GM12878 (cell line): Measurements from ENCODE around the gene PHACTR1. TPM values are rescaled to one million over a fixed set of nuclear protein-coding genes. Genes with fewer than 3 reads are reported as not detected.

Experiments
- ATAC-seq: fragments of 200-7000 bp; cut with Tn5 transposase; 3 replicates; pipeline ENCODE4 v1.9.1; 2020; ENCODE audit warnings: mild to moderate bottlenecking, moderate library complexity
- BruUV-seq: library from RNA; stranded (reverse); fragments of 400-500 nt; replicated peaks from 2 replicates; lab custom pipeline; 2021; lab: Mats Ljungman, UMichigan
- CTCF ChIA-PET: fragments of 300-600 bp; sonication (Branson Sonifier 250); formaldehyde crosslinking; extraction: SDS; loops from one replicate; lab custom pipeline; 2021; ENCODE audit warnings: inconsistent platforms; lab: Yijun Ruan, JAX
- POLR2A ChIA-PET: fragments of 350-600 bp; formaldehyde crosslinking; extraction: SDS; loops from one replicate; lab custom pipeline; 2021; ENCODE audit warnings: inconsistent platforms; lab: Charles Lee
- RAD21 ChIA-PET: fragments of 300-600 bp; sonication (Branson Sonifier 250); formaldehyde crosslinking; loops from one replicate; lab custom pipeline; 2023; ENCODE audit warnings: antibody characterized with exemption; ENCODE audit not compliant: unreplicated experiment; lab: Charles Lee
- SMC1A ChIA-PET: fragments of 300-600 bp; sonication (Branson Sonifier 250); formaldehyde crosslinking; loops from one replicate; lab custom pipeline; 2023; ENCODE audit not compliant: unreplicated experiment, uncharacterized antibody; lab: Charles Lee
- DNase-seq: peaks from one replicate; pipeline ENCODE4 v3.0.0-alpha.2; 2011; ENCODE audit warnings: low read depth, low spot score
- FAIRE-seq: peaks from 3 replicates; lab custom pipeline; 2011; peaks lifted over from hg19 to GRCh38; lab: Jason Lieb, UNC
- H2AFZ ChIP-seq: 2 replicates; pipeline ENCODE4 v1.6.0; 2011; ENCODE audit warnings: low read depth, low read length, control low read depth; ENCODE audit not compliant: control insufficient read depth
- H3K27ac ChIP-seq: 2 replicates; pipeline ENCODE4 v1.5.1; 2011; ENCODE audit warnings: control low read depth; ENCODE audit not compliant: control insufficient read depth, insufficient read depth
- H3K27me3 ChIP-seq, 2 experiments: replicated peaks in 1 of 2; 2 replicates each; pipeline versions ENCODE4 v1.6.0 to v1.6.1; 2011; ENCODE audit warnings: low read length in 1 of 2; ENCODE audit not compliant: control insufficient read depth in 2 of 2, insufficient read depth in 2 of 2
- H3K36me3 ChIP-seq, 2 experiments: 2 replicates each; pipeline ENCODE4 v1.5.1; 2011; ENCODE audit warnings: low read length in 1 of 2; ENCODE audit not compliant: control insufficient read depth in 2 of 2, insufficient read depth in 2 of 2
- H3K4me1 ChIP-seq: 2 replicates; pipeline ENCODE4 v1.6.1; 2011; ENCODE audit warnings: mild to moderate bottlenecking, low read length, moderate library complexity, mixed read lengths; ENCODE audit not compliant: control insufficient read depth, insufficient read depth
- H3K4me2 ChIP-seq: 2 replicates; pipeline ENCODE4 v1.6.0; 2011; ENCODE audit warnings: control low read depth; ENCODE audit not compliant: control insufficient read depth, insufficient read depth
- H3K4me3 ChIP-seq: fragments of 200-600 bp; sonication (generic); 2 replicates; pipeline ENCODE4 v1.5.1; 2016
- H3K79me2 ChIP-seq: 2 replicates; pipeline ENCODE4 v1.6.0; 2011; ENCODE audit warnings: low read length; ENCODE audit not compliant: control insufficient read depth, insufficient read depth
- H3K9ac ChIP-seq: 2 replicates; pipeline ENCODE4 v1.8.0; 2011; ENCODE audit warnings: low read length, control low read depth, mixed read lengths; ENCODE audit not compliant: control insufficient read depth, insufficient read depth
- H3K9me3 ChIP-seq: replicated peaks from 3 replicates; pipeline ENCODE4 v1.5.1; 2011; ENCODE audit warnings: mild to moderate bottlenecking, low read length; ENCODE audit not compliant: control insufficient read depth, insufficient read depth
- H4K20me1 ChIP-seq: 2 replicates; pipeline ENCODE4 v1.6.0; 2011; ENCODE audit not compliant: control insufficient read depth, insufficient read depth
- GABPA ChIP-seq: IDR thresholded peaks from 2 replicates; pipeline ENCODE4 v1.6.1; 2014; ENCODE audit warnings: antibody characterized with exemption, low read depth, mild to moderate bottlenecking, inconsistent platforms
- HSF1 ChIP-seq: fragments of 150-350 bp; IDR thresholded peaks from 2 replicates; pipeline ENCODE4 v1.6.1; 2014; ENCODE audit warnings: mild to moderate bottlenecking, low read depth, low read length
- NRF1 ChIP-seq: conservative IDR thresholded peaks from 2 replicates; pipeline ENCODE4 v1.6.1; 2011; ENCODE audit warnings: mild to moderate bottlenecking, low read depth, low read length, improper control_type of control experiment
- PML ChIP-seq: IDR thresholded peaks from 2 replicates; pipeline ENCODE4 v1.6.1; 2012; ENCODE audit warnings: low read length, inconsistent platforms
- POU2F2 ChIP-seq: IDR thresholded peaks from 3 replicates; pipeline ENCODE4 v1.6.1; 2011; ENCODE audit warnings: low read depth, mild to moderate bottlenecking, low read length, borderline replicate concordance
- WGBS: methylation state at CpG from one replicate; pipeline ENCODE4 v1.1.6; 2016; ENCODE audit warnings: low lambda C conversion rate; ENCODE audit not compliant: insufficient replicate concordance, insufficient coverage; ENCODE audit errors: missing lambda C conversion rate; 5-methylcytosine and 5-hydroxymethylcytosine counted together
- in situ Hi-C: fragments of 300-500 bp; cut with MboI; formaldehyde crosslinking; loops from 9 replicates; pipeline ENCODE4 v1.14.3; 2018; ENCODE audit warnings: mixed read lengths
- intact Hi-C: fragments of 100-400 bp; cut with micrococcal nuclease; formaldehyde crosslinking; loops from one replicate; pipeline ENCODE4 v1.14.2; 2022; ENCODE audit not compliant: unreplicated experiment
- polyA plus RNA-seq, 11 experiments: library from polyadenylated mRNA; depleted of rRNA in 4 of 11; unstranded in 6 of 11; stranded (reverse) in 5 of 11; fragments of >200 nt; fragmentation: Nextera tagmentation in 4 of 11; fragmentation: Illumina TruSeq in 1 of 11; extraction: Ambion mirVana in 4 of 11; extraction: Trizol in 1 of 11; gene quantifications; 1 replicate in 1 of 11; 2 replicates in 10 of 11; pipeline versions ENCODE4 v1.2.1 to v1.2.3, GENCODE V29; 2011 to 2016; ENCODE audit warnings: inconsistent platforms in 2 of 11, missing spikeins in 2 of 11, low read depth in 1 of 11
- total RNA-seq, 4 experiments: library from RNA; depleted of rRNA in 3 of 4; stranded (reverse); fragments of >200 nt in 3 of 4; fragmentation: Illumina TruSeq in 1 of 4; extraction: Trizol in 1 of 4; gene quantifications; 2 replicates each; pipeline versions ENCODE4 v1.2.1 to v1.2.3, GENCODE V29; 2013 to 2021
- TF ChIP-seq, protein P1 (sequence below): IDR thresholded peaks from 2 replicates; pipeline ENCODE4 v1.6.1; 2011; ENCODE audit warnings: low read depth, low read length, improper control_type of control experiment, borderline replicate concordance

The PHACTR1 gene
- total and polyA plus RNA-seq, 10 of the 15 experiments (the other 5 are each of a cell fraction or from before 2014, with no cell fraction given): 34.2 to 94.6 (median 62.3) TPM

GRCh38 chr6:12776291-12776690, 59.7 kb downstream of the PHACTR1 start:
- no peak for DNase-seq
- no peak for ATAC-seq
- POLR2A ChIA-PET: no interaction called here
- Histone ChIP-seq H3K79me2 (no peaks in the 10 kb centered on the region), H3K27ac (no peak overlapping the region), H3K9ac (no peak overlapping the region), H4K20me1 (no peaks in the 10 kb centered on the region), H3K4me2 (no peak overlapping the region), H3K4me1 (no peaks in the 10 kb centered on the region), H3K27me3 (peaks cover 0 to 4% of the 10 kb centered on the region in 2 experiments; a peak in 1 of 4 replicates), H3K9me3 (no peaks in the 10 kb centered on the region), H2AFZ (no peak overlapping the region), H3K4me3 (no peak overlapping the region), H3K36me3 (no peaks in the 10 kb centered on the region)
- SMC1A ChIA-PET: no interaction called here
- CTCF ChIA-PET: no interaction called here
- TF ChIP-seq HSF1 (no peak), POU2F2 (no peak), PML (no peak)
- BruUV-seq: no TSS peak
- in situ Hi-C loops: no loop called here
- no peak for FAIRE-seq
- RAD21 ChIA-PET: no interaction called here
- WGBS: 24% methylated on average over 4 of the region's 4 CpGs
- intact Hi-C loops: no loop called here

GRCh38 chr6:12779772-12780171, 63.2 kb downstream of the PHACTR1 start:
- Histone ChIP-seq H3K27ac (no peak overlapping the region), H3K9me3 (no peaks in the 10 kb centered on the region), H3K9ac (no peak overlapping the region), H2AFZ (no peak overlapping the region), H3K79me2 (no peaks in the 10 kb centered on the region), H3K4me3 (no peak overlapping the region), H3K4me1 (no peaks in the 10 kb centered on the region), H3K36me3 (no peaks in the 10 kb centered on the region), H3K27me3 (0 out of 4 replicates have a peak, but pooled peaks cover 0 to 2% of the 10 kb centered on the region in 2 experiments), H3K4me2 (no peak overlapping the region), H4K20me1 (no peaks in the 10 kb centered on the region)
- SMC1A ChIA-PET: no interaction called here
- in situ Hi-C loops: no loop called here
- RAD21 ChIA-PET: no interaction called here
- BruUV-seq: no TSS peak
- CTCF ChIA-PET: interaction anchor here (0.6 kb wide), 1 partner anchor 296 kb away, joined by 3 read pairs; no protein-coding TSS in a partner anchor
- no peak for TF ChIP-seq GABPA
- TF ChIP-seq NRF1: no peak
- TF ChIP-seq, protein P1, sequence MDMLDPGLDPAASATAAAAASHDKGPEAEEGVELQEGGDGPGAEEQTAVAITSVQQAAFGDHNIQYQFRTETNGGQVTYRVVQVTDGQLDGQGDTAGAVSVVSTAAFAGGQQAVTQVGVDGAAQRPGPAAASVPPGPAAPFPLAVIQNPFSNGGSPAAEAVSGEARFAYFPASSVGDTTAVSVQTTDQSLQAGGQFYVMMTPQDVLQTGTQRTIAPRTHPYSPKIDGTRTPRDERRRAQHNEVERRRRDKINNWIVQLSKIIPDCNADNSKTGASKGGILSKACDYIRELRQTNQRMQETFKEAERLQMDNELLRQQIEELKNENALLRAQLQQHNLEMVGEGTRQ: no peak
- DNase-seq (no peak), ATAC-seq (no peak), FAIRE-seq (no peak)
- intact Hi-C loops: no loop called here
- WGBS: 18% methylated on average over 2 of the region's 2 CpGs
- POLR2A ChIA-PET: no interaction called here
